GM19397 (cell line): ENCODE results near the gene ZNF366.

Experiments used
- ATAC-seq: cut with Tn5 transposase; IDR thresholded peaks from one replicate; pipeline ENCODE4 v1.9.1; 2021; ENCODE audit warnings: mild to moderate bottlenecking, moderate library complexity; ENCODE audit not compliant: unreplicated experiment

The ZNF366 gene

DNA sequence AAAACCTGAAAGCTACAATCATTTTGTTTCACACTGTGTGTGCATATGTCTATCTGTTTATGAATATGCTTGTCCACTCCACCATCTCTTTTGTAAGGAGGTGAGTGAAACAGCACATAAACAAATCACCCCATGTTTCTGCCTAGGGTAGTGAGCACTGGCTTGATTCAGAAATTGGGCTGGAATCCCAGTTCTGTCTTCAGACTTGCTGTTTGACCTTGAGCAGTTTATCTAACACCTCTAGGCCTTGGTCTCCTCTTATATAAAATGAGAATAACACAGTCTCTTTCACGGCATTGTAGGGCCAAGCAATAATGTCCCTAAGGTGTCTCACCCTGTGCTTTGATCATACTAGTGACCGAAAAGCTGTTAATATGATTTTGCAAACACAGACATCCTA, 61.2 kb downstream of the ZNF366 start:
- no peak for ATAC-seq

- ATAC-seq: no peak
Observed at GRCh38 chr5:72443883-72444282, 63.3 kb downstream of the ZNF366 start.

GRCh38 chr5:72441862-72442540, 65.2 kb downstream of the ZNF366 start:
- no peak for ATAC-seq

- ATAC-seq: no peak
Observed at GRCh38 chr5:72441094-72441723, 66.0 kb downstream of the ZNF366 start.

DNA sequence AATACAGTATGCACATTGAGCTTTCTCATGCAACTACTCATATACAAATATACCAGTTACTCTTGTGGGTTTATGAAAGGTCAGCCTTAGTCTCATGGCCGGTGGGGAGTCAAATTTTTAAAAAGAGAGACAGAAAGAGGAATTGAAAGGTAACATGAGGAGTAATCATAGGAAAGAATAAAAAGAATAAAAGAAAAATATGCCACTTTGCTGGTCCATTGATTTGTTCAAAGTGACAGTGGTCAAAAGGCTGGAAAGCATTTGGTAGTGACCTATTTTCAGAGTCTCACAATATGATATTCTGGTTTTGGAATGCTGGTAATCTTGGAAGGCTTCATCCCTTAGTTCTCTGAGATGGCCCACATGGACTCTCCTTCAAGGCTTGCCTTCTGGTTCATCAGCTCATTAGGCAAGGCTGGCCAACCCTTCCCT, 67.0 kb downstream of the ZNF366 start:
- no peak for ATAC-seq

GRCh38 chr5:72439192-72439591, 68.0 kb downstream of the ZNF366 start:
- ATAC-seq: no peak

GRCh38 chr5:72438141-72438540, 69.1 kb downstream of the ZNF366 start:
- no peak for ATAC-seq

DNA sequence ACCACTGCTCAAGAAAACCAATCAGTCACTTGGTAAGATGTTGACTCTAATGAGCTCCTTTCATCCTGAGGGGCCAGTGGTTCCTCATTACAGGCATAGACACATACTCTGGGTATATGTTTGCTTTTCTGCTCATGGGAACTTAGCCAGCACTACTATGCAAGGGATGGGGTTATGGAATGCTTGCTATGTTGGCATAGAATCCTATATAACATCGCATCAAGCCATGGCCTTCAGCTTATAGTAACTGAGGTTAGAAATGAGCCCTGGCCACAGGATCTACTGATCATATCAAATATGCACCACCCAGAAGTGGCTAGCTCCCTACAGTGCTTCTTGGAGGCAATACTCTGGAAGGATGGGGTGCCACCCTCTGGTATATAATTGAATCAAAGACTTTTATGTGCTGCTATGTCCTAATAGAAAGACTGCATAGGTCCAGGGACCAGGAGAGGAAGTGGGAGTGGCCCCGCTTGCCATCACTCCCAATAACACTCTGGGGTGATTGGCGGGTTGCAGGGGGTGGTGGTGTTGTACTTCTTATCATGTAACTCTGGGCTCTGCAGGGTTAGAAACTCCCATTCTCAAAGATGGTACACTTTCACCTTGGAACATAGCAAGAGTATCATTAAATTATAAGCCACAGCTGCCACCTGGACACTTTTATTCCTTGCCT, 70.3 kb downstream of the ZNF366 start:
- ATAC-seq: no peak

- ATAC-seq: no peak
Observed at GRCh38 chr5:72434781-72435437, 72.3 kb downstream of the ZNF366 start.

DNA sequence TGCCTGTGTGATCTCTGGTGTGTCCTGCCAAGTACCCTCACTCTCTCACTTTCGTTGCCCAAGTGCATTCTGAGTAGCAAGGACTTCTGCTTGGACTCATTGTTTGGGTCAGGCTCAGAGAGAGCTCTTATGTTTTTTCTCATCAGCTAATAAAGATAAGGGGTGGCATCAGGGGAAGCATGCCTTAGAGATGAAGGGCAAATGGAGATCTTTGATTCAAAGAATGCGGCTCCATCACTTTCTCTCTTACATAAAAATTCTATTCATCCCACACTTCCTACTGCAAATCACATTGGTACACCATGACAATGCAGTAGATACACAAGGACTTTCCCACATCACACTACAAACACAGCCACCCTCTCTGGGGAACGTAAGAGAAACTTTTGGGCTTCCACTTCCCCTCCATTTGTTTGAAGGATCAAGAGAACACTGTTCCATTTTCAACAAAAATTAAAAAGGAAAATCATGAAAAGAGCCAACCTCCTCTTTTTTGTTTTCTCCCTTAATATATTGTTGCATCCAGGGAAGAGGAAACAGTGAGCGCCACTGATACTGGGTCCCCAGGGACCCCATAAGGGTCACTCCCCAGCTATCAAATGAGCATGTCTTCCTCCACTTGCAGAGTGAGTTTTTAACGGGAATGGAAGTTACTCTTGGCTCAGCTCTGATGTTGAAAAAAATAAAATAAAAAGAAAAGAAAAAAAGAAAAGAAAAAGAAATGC, 73.0 kb downstream of the ZNF366 start:
- no peak for ATAC-seq

DNA sequence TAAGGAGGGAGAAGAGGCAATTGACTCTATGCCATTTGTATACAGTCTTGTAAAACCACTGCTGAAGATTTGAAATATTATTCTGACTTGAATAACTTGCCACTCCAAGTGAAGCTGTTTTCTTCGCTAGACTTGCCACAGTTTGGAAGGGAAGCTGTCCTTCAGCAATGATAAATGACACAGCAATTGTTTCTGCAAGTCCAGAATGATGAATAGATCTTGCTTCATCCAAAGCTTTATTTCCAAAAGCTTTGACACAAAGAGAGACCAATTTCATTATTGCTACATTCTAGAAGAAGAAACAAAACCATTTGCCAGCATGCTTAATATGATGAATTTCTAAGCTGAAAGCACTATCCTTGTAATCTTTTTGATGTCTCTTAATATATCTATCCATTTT, 73.7 kb downstream of the ZNF366 start:
- ATAC-seq: no peak

DNA sequence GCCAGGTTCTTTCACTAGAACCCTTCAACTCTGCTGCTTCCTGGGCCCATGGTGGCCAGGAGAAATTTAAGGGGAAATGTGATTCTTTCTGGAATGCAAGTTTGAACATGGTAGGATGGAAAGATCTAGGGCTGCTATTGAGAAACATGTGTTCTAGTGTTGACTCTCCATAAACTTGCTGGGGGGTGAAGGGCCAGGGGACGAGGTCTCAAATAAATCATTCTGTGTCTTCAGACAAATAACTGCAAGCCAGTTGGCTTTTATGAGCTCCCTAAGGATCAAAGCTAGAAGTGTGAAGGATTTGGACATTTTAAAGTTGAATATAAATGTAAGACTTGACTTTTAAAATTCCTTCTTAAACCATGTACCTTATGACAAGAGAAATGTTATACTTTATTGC, 78.5 kb downstream of the ZNF366 start:
- ATAC-seq: no peak

DNA sequence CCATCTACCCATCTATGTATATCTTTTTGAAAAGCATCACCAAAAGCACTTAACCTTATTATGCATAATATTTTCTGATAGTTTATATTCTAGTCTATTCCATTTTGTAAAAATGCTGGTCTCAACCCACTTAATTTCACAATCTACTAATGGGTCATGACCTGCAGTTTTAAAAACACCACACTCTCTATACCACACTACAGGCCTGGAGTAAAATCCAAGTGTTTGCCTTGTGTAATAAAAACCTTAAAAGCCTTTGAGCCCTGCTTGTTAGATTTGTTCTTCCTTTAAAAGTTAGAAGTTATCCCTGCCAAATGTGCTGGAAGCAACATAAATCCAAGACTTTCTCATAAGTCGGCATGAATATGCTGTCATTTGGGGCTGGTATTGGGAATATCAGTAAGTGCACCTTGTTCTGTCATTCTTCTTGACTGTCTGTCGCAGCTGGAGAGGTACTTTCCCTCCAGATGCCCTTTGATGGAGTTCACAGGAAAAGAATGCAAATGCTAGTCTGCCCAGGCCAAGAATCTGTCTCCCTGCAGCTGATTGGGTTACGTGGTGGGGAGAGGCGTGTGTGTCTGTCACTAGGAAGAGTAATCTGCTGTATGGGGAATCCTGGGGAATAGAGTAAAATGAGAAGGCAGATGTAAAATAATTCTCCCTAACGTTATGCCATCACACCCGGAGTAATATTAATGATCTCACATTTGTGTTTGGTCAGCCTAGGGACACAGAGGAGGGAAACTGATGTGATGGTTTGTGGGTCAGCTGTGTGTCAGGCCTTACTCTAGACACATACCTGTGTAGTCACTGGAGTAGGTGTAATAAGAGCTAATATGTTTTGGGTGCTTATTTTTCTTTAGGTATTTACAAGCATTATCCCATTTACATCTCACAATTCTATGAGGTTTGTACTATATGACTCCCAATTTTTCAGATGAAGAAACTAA, 79.4 kb downstream of the ZNF366 start:
- no peak for ATAC-seq

DNA sequence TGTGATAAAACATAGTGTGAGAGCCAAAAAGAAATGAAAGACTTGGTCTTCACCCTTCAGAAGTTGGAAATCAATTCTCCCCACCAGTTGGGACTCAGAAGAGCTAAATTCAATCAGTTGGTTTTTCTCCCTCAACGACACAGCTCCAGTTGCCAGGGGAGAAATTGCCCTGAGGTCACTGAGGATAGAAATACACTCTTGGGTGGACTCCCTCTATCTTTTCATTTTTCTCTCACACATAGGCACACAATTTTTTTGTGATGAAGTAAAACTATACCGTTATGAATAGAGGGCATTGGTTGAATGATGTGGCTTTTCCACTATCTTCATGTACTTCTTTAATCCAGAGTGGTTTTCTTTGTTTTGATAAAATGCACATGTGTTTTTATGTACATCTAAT, 80.2 kb downstream of the ZNF366 start:
- ATAC-seq: no peak

DNA sequence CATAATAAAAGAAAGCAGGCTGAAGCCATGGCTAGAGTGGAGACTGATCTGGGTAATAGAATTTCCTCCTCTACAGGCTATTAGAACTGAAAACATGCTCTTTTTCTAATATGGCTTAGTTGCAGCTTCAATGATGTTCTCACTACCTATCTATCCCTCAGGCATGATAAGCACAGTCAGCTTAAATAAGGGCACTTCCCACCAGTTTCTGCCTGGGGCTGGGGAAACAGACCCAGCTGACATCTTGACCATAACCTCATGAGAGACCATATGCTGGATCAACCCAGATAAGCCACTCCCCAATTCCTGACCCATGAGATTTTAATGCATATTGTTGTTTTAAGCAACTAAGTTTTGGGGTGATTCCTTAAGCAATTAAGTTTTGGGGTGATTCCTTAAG, 81.2 kb downstream of the ZNF366 start:
- no peak for ATAC-seq

DNA sequence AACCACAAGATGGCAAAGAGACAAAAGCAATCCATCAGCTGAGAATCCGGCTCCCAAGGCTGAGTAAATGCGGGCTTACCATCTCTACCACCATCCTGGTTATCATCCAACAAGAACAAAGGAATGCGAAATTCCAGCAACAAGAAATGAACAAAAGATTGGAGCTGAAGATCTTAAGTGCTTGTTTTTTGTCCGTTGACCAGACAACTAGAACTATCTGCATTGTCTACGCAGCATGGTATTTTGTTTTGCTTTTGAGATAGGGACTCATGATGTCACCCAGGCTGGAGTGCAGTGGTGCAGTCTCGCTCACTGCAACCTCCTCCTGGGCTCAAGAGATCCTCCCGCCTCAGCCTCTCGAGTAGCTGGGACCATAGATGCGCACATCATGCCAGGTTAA, 88.9 kb downstream of the ZNF366 start:
- no peak for ATAC-seq

DNA sequence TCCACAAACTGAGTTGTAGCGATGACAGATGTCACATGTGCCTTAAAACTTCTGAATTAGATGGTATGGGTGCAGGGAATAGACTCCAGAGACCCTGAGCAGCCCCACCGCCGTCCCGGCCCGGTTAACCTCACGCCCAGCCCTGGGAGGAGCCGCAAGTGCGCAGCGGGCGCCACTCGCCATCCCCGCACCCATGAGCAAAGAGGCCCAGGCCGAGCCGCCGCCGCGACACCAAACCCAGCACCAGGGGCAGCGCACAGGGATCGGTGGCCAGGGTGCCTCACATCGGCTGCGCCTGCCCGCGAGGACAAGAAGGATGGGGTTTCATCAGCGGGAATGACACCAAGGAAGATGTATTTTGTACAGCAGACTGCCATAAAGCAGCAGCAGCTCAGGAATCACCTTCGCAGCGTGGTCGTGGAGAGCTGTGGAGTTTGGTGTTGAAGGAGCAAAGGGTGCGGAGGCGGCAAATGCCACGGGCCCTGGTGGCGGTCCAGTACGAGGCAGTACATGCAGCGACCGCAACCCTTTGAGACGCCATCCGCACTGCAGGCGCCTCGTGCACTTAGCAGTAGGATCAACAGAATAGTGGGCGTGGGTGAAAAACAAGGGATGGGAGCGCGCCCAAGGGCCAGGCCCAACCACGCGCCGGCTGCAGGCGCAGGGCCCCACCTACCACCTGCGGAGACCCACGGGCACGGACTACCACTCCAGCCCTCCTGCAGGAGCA, 89.7 kb downstream of the ZNF366 start:
- ATAC-seq: no peak

GRCh38 chr5:72415616-72416325, 91.4 kb downstream of the ZNF366 start:
- no peak for ATAC-seq
